ENCODE results near the gene AAMDC.

DNA sequence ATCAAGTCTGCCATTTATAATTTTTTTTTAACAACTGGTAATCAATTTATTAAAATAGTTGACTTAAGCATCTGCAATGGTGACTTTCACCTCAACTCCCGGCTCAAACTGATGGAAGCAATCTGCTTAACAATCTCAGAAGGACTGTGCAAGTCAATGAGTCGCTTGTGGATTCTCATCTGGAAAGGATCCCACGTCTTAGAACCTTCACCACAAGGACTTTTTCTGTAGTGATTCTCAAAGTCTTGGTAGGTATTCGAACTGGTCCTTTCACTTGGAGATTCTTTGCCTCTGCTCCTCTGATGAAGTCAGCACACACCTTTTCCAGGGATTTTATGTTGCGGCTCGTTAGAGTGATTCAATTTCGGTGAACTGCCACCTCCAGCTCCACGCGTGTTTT, 7.7 kb upstream of the AAMDC start:
- no peak for TF ChIP-seq CTCF (IDR thresholded peaks at IDR 0.05)
- TF ChIP-seq EZH2 (IDR thresholded peaks at IDR 0.05; ENCODE audit: borderline replicate concordance, insufficient read depth, low read depth, low read length, poor library complexity, severe bottlenecking): no peak
